Measurements from ENCODE around the gene KATNAL2.

Gene KATNAL2

DNA sequence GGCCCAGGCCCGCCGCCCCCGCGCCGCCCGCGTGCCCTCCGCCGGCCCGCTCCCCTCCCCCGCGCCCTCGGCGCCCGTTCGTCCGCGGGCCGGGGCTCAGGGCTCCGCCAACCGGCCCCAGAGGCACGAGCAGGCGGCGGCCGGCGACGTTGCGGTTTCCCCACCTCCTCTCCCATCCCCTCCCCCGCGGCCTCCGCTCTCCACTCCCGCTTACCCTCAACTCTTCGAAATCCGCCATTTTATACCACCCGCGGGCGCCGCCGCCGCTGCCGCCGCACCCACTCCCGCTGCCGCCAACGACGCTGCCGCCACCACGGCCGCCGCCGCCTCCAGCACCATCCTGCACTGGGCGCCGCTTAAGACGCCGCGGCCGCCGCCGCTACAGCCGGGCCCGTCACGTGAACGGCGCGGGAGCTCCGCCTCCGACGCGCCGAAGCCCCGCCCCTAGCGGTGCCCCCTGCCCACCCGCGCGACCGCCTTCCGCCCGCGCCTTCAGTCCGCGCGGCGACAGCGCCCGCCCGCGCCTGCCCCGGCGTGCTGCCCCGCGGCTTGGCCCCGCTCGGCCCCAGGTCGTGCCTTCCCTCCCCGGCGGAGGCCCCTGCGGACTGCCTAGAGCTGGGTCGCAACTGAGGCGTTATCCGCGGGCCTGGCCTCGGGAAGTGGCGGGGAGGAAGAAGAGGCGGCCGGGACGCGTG, at the start of gene KATNAL2, which contains the start of gene PIAS2:
TSS of gene KATNAL2 (plus strand) at position 495 of the 695 bp plus-strand sequence. CDS start 29,271 bp downstream, outside the sequence.
TSS of gene PIAS2 (minus strand) at position 400 of the 695 bp plus-strand sequence. CDS start at position 238, 162 bp downstream.
- DNase-seq, result peak; percentile 83

- no peak for DNase-seq
Observed at GRCh38 chr18:46868169-46868921, 49.1 kb upstream of the KATNAL2 start.

DNA sequence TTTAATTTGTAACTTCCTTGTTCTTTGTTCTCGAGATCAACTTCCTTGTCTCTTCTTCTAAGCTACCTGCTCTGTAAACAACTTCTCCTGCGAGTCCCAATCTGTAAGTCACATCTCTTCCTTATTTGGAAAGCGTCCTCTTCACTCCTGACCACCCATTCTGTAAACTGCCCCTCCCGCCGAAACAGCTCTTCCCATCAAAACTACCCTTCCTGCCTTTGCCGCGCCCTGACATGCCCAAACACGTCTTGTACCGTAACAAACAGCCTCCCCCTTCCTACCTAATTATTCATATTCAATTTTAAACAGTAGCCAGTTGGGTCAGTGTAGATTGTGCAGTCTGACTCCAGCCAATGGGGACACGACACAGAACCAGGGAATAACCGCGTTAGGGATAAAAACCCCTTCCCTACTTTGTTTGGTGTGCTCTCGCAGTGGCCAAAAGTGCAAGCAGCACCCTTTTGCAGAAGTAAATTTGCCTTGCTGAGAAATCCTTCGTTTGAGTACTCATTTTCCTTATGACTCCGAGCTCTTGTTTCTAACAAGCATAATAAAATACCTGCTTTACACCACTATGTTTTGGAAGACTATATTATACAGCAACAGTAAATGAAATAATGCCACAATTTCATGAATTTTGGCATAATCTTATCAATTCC, 39.9 kb upstream of the KATNAL2 start:
- no peak for DNase-seq

- no peak for DNase-seq
Observed at GRCh38 chr18:46883180-46883579, 34.2 kb upstream of the KATNAL2 start.

GRCh38 chr18:46886893-46887292, 30.5 kb upstream of the KATNAL2 start:
- DNase-seq, result no peak

- no peak for DNase-seq
Observed at GRCh38 chr18:46888965-46889364, 28.4 kb upstream of the KATNAL2 start.

DNA sequence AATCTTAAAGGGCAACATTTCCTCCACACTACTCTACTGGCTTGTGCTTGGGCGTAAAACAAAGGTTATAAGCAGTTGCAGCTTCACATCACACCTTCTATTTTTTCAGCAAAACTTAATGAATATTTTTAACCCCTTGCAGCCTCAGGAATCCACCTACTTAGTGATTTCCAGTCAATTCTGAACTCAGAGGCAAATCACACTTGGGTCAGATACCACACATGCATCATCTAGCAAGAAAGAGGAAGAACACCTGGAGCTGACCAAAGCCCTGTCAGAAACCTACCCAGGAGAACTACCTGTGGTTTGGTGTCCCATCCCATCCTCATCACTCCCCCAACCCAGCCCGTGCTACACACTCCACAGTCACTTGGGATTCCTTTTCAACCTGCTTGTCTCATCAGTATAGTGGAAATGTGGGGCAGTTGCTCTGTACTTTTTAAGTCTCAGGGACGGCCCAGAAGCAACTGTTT, 25.6 kb upstream of the KATNAL2 start:
- DNase-seq, result no peak

DNA sequence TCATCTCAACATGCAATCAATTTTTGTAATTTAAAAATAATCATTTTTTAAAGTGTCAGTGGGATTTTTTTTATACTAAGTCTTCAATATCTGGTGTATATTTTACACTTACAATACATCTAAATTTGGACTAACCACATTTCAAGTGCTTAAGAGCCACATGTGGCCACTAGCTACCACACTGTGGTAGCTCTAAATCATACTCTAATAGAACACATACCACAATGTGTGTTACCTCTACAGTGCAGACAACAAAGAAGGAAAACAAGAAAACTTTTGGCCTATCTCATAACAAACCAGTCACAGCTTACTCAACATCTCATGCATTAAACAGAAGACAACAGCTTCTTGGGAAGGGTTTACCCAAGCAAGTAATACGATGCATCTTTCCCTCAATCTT, 24.6 kb upstream of the KATNAL2 start:
- DNase-seq, result no peak

DNA sequence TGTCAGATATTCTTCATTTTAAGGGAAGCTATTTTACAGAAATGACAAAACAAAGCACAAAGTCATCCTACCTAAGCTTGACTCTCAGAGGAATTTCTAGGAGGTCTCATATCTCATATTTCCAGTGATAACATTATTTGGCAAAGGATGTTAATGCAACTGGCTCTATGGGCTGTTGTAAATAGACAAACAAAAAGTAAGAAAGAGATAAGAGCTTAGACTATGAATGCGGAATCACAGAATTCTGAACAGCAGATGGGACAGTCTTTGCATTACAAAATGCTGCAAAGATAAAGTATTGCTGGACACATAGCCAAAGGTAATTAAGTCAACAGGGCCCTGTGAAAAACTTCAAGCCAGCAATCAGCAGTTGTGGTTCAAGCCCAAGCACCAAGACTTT, 24.0 kb upstream of the KATNAL2 start:
- no peak for DNase-seq

GRCh38 chr18:46894124-46894523, 23.3 kb upstream of the KATNAL2 start:
- DNase-seq, result no peak

DNA sequence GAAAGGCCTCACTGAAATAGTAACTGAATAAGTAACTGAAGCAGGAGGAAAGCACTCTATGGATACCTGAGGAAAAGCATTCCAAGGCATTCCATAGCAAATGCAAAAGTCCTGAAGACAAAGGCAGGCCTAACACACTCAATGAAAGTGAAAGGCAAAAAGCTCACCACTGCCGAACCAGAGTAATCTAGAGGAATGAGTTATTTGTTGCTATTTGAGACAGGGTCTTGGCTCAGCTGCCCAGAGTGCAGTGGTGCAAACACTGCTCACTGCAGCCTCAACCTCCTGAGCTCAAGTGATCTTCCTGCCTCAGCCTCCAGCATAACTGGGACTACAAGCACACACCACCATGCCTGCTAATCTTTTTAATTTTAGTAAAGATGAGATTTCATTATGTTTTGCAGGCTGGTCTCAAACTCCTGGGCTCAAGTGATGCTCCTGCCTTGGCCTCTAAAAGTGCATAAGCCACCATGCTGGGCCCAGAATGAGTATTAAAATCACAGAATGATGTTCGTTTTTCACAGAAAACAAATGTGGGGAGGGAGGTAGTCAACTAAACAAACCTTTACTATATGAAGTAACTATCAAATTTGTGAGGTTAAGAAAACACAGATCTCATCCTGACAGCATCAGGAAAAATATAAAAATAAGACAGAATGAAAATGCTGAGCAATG, 18.0 kb upstream of the KATNAL2 start:
- no peak for DNase-seq

DNA sequence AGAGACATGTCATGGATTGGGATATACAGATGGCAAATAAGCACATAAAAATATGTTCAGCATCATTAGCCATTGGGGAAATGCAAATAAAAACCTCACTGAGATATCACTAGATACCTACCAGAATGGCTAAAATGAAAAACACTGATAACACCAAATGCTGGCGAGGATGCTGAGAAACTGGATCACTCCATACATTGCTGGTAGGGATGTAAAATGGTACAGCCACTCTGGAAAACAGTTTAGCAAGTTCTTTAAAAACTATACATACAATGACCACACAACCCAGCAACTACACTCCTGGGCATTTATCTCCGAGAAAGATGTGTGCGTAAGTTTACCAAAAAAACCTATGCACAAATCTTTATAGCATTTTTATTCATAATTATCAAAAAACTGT, 14.0 kb upstream of the KATNAL2 start:
- no peak for DNase-seq

DNA sequence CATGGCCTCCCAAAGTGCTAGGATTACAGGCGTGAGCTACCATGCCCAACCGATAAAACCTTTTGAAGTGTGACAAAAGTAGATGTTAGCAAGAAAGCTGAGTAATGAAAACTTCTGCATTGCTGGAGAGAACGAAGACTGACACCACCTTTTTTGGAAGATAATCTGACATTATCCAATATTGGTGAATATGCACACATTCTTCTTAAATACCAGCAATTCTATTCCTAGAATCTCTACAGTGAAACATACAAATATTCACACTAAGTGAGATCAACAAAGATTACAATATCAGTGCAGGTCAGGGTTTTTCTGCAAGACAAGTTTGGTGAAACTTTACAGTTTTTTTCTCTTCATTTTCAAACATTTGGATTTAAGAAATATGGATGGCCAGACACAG, 7.9 kb upstream of the KATNAL2 start:
- DNase-seq, result no peak

- DNase-seq, result no peak
Observed at GRCh38 chr18:46910856-46911255, 6.5 kb upstream of the KATNAL2 start.

- DNase-seq, result no peak
Observed at GRCh38 chr18:46915800-46916550, 1.4 kb upstream of the KATNAL2 start.

GRCh38 chr18:46916551-46917107, 773 bp upstream of the KATNAL2 start:
- no peak for DNase-seq

DNA sequence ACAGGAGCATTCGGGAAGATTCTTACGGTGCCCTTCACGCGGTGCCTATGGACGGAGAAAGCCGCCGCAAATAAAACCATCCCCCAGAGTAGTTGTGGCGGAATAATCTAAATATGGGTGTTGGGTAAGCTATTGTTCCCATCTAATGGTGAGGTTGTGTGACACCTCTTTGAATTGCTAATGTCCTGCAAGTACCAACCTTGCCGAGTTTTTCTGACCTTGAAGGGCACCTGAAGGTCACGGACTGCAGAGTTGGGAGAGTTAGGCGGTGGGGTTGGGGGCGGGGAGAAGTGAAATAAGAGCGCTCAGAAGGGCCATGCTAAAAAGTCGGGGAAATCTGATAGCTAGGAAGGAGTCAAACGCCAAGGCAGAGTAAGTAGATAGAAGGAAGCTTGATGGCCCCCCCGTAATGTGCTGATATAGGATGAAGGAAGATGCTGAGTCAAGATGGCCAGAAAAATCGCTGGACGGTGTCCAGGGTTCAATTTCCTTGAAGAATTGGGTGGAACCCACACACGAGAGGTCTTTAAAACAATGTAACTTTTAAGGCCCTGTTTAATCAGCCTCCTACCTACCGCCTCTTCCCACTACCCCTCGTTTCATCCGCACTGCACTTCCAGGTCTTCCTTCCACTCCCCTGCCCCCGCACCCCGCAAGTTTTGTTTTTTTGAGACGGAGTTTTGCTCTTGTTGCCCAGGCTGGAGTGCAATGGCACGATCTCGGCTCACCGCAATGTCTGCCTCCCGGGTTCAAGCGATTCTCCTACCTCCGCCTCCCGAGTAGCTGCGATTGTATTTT, 600 bp downstream of the KATNAL2 start:
- no peak for DNase-seq

DNA sequence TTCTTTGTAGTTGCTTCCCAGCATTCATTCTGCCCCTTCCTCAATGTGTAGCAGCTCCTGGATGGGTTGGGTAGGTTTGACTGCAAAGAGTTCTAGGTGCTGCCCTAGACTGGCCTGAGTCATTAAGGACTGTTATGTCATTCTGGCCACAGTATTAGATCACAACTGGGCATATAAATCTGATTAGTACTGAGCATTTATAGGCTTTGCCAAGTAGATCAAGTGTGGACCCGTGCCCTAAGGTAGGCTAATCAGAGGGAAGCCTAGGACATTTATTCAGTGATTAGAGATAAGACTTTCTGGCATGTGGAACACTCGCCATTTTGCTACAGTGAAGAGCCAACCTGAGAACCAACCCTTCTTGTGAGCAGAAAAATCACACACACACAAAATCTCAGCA, 2.7 kb downstream of the KATNAL2 start:
- no peak for DNase-seq

DNA sequence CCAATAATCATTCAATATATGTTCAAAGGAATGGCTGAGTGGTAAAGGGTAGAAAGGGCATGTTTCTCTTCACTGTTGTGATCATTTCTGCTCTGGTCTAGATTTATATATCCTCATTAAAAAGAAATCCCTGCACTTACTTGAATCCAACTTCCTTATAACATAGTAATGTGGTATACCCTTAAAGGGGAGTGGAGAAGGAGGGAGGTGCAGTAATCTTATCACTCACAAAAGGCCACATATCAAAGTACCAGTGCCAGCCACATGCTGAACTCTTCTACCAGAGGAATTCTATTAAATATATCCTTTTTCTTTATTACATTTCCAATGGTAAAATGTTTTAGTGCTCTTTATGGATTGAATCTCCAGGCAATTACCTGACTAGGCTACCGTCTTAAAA, 3.3 kb downstream of the KATNAL2 start:
- no peak for DNase-seq

DNA sequence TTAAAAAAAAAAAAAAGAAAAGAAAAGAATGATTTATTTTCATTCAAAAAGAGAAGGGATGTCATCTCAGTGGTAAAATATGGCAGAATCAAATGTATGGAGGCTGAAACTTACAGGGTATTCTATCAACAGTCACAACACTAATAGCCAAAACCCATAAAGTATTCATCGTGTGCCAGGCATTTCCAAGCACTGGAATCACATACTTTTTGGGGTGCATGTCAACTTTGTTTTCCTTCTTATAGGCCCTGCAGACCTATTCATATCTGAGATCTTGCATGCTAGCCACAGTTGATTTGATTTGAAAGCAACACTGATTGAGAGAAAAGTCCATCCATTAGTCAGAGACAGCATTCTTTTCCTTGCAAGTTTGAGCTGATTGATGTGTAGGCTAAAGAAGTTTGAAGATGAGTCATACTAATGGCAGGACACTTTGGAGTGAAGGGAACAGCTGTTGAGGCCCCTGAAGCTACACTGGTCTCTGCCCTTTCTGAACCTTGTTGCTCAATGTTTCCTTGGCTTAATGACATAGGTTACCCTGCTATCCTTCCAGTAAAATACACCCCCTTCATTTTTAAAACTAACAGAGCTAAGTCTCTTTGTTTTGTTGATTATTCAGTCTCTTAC, 22.0 kb downstream of the KATNAL2 start:
- DNase-seq, result no peak
